HepG2 (cell line): ENCODE data around the gene CD320. TPM values are rescaled to one million over a fixed set of nuclear protein-coding genes. Genes with fewer than 3 reads are reported as not detected.

ENCODE experiments used
- ARNT2 ChIP-seq: sonication (generic); formaldehyde crosslinking; IDR thresholded peaks from 2 replicates; pipeline ENCODE4 v1.8.0; 2022; ENCODE audit warnings: mild to moderate bottlenecking, low read depth, missing genetic modification reagents, moderate library complexity
- CENPBD1 ChIP-seq: sonication (generic); formaldehyde crosslinking; IDR thresholded peaks from 2 replicates; pipeline ENCODE4 v1.8.0; 2022; ENCODE audit warnings: missing genetic modification reagents, low read depth, mild to moderate bottlenecking, borderline replicate concordance
- CTCF ChIP-seq: sonication (generic); formaldehyde crosslinking; IDR thresholded peaks from 2 replicates; pipeline ENCODE4 v1.5.0; 2020; ENCODE audit warnings: mild to moderate bottlenecking, missing genetic modification reagents, moderate library complexity
- EED ChIP-seq: sonication (generic); formaldehyde crosslinking; IDR thresholded peaks from 2 replicates; pipeline ENCODE4 v1.5.0; 2020; ENCODE audit warnings: mild to moderate bottlenecking, missing genetic modification reagents
- ETV5 ChIP-seq: IDR thresholded peaks from 2 replicates; pipeline ENCODE4 v1.6.1; 2018; ENCODE audit warnings: missing biosample characterization, missing genetic modification reagents, inconsistent platforms, borderline replicate concordance
- FOXA3 ChIP-seq: IDR thresholded peaks from 2 replicates; pipeline ENCODE4 v1.6.1; 2016; ENCODE audit warnings: missing genetic modification reagents, missing compliant biosample characterization
- GABPB1 ChIP-seq: IDR thresholded peaks from 2 replicates; pipeline ENCODE4 v1.6.1; 2016; ENCODE audit warnings: mild to moderate bottlenecking, missing genetic modification reagents, moderate library complexity, missing compliant biosample characterization
- KAT2B ChIP-seq: fragments of 150-350 bp; IDR thresholded peaks from 2 replicates; pipeline ENCODE4 v1.6.1; 2014; ENCODE audit warnings: low read depth, low read length, borderline replicate concordance
- MTF1 ChIP-seq: sonication (generic); formaldehyde crosslinking; IDR thresholded peaks from 2 replicates; pipeline ENCODE4 v1.5.0; 2020; ENCODE audit warnings: missing genetic modification reagents
- NFRKB ChIP-seq: fragments of 450-650 bp; IDR thresholded peaks from 2 replicates; pipeline ENCODE4 v1.6.1; 2017
- PTBP1 ChIP-seq: fragments of 200-400 bp; formaldehyde crosslinking; IDR thresholded peaks from 2 replicates; pipeline ENCODE4 v1.6.1; 2018; ENCODE audit warnings: low read length, low read depth; ENCODE audit not compliant: poor library complexity, severe bottlenecking
- RAD21 ChIP-seq: fragments of 450-650 bp; formaldehyde crosslinking; IDR thresholded peaks from 2 replicates; pipeline ENCODE4 v1.5.0; 2020; ENCODE audit warnings: mild to moderate bottlenecking
- RBM22 ChIP-seq: fragments of 200-400 bp; formaldehyde crosslinking; optimal IDR thresholded peaks from 2 replicates; pipeline ENCODE3; 2017; ENCODE audit warnings: mild to moderate bottlenecking, low read length, moderate library complexity
- RELA ChIP-seq: sonication (generic); formaldehyde crosslinking; IDR thresholded peaks from 2 replicates; pipeline ENCODE4 v1.4.0; 2020; ENCODE audit warnings: missing genetic modification reagents
- REXO4 ChIP-seq: sonication (generic); formaldehyde crosslinking; IDR thresholded peaks from 2 replicates; pipeline ENCODE4 v1.8.0; 2022; ENCODE audit warnings: missing genetic modification reagents, mild to moderate bottlenecking, borderline replicate concordance
- SP5 ChIP-seq: IDR thresholded peaks from 2 replicates; pipeline ENCODE4 v1.6.1; 2016; ENCODE audit warnings: low read depth, borderline replicate concordance
- ZNF546 ChIP-seq: sonication (generic); formaldehyde crosslinking; conservative IDR thresholded peaks from 2 replicates; pipeline ENCODE4 v1.8.1; 2023; ENCODE audit warnings: mild to moderate bottlenecking, missing genetic modification reagents
- ZNF660 ChIP-seq: sonication (generic); formaldehyde crosslinking; IDR thresholded peaks from 2 replicates; pipeline ENCODE4 v1.5.1; 2020; ENCODE audit warnings: mild to moderate bottlenecking, low read depth, missing genetic modification reagents, borderline replicate concordance
- ZNF704 ChIP-seq: sonication (generic); formaldehyde crosslinking; IDR thresholded peaks from 2 replicates; pipeline ENCODE4 v1.8.1; 2023; ENCODE audit warnings: mild to moderate bottlenecking, inconsistent platforms, moderate library complexity, missing genetic modification reagents, borderline replicate concordance
- polyA plus RNA-seq, 8 experiments: library from polyadenylated mRNA; depleted of rRNA in 3 of 8; stranded (reverse) in 7 of 8; unstranded in 1 of 8; fragments of >200 nt; fragmentation: Illumina TruSeq in 4 of 8; extraction: Trizol in 4 of 8; gene quantifications; 2 replicates each; pipeline versions ENCODE4 v1.2.1 to v1.2.3, GENCODE V29; 2011 to 2016; ENCODE audit warnings: low read depth in 4 of 8, missing spikeins in 1 of 8, mixed read lengths in 1 of 8; ENCODE audit not compliant: insufficient read depth in 1 of 8
- total RNA-seq, 5 experiments: library from RNA; depleted of rRNA; stranded (reverse); fragments of >200 nt; fragmentation: Illumina TruSeq; extraction: Trizol; gene quantifications; 2 replicates each; pipeline ENCODE4 v1.2.3, GENCODE V29; 2016; ENCODE audit warnings: low read depth in 1 of 5
- TF ChIP-seq, protein P1 (sequence below): sonication (generic); formaldehyde crosslinking; IDR thresholded peaks from 2 replicates; pipeline ENCODE4 v1.4.0; 2020; ENCODE audit warnings: missing genetic modification reagents, mild to moderate bottlenecking, borderline replicate concordance
- TF ChIP-seq, protein P2 (sequence below): sonication (generic); formaldehyde crosslinking; IDR thresholded peaks from 2 replicates; pipeline ENCODE4 v1.8.0; 2022; ENCODE audit warnings: missing genetic modification reagents, mild to moderate bottlenecking, borderline replicate concordance

CD320 gene
- total and polyA plus RNA-seq, 2 of the 13 experiments (the other 11 are each of a cell fraction or from before 2014, with no cell fraction given) = 83.1 to 99.9 TPM

DNA sequence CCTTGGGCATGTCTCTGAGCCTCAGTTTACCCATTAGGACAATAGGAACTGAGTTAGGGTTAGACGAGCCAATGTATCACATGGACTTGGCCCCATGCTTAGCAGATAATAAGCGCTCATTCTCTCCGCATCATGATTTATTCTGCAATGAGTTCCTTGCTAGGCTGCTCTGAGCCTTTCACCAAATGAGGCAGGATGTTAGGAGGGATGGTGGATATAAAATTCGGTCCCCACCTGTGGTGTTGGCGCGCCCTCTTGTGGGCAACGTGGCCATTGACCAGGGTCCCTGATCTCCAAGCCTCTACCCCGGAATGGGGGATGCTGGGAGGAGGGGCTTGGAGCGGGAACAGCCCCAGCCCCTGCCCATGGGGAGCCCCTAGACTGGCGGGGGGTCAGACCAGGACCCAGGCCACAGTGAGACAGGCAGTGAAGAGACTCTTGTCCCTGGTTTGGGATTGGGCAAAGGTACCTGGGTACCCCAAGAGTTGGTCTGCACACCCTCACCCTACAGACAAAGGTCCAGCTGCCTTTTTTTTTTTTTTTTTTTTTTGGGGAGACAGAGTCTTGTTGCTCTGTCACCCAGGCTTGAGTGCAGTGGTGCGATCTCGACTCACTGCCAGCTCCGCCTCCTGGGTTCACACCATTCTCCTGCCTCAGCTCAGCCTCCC, 55.1 kb downstream of the CD320 start (continued):
- TF ChIP-seq, protein P1, sequence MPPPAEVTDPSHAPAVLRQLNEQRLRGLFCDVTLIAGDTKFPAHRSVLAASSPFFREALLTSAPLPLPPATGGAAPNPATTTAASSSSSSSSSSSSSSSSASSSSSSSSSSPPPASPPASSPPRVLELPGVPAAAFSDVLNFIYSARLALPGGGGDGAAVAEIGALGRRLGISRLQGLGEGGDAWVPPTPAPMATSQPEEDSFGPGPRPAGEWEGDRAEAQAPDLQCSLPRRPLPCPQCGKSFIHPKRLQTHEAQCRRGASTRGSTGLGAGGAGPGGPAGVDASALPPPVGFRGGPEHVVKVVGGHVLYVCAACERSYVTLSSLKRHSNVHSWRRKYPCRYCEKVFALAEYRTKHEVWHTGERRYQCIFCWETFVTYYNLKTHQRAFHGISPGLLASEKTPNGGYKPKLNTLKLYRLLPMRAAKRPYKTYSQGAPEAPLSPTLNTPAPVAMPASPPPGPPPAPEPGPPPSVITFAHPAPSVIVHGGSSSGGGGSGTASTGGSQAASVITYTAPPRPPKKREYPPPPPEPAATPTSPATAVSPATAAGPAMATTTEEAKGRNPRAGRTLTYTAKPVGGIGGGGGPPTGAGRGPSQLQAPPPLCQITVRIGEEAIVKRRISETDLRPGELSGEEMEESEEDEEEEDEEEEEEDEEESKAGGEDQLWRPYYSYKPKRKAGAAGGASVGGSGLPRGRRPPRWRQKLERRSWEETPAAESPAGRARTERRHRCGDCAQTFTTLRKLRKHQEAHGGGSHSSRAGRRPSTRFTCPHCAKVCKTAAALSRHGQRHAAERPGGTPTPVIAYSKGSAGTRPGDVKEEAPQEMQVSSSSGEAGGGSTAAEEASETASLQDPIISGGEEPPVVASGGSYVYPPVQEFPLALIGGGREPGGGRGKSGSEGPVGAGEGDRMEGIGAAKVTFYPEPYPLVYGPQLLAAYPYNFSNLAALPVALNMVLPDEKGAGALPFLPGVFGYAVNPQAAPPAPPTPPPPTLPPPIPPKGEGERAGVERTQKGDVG (CRISPR knock-in tag) = 0 out of 2 replicates have a peak, but pooled peaks have one; percentile 65
- peak; percentile 77 for TF ChIP-seq RBM22
- TF ChIP-seq REXO4 (CRISPR knock-in tag) = no peak
- TF ChIP-seq MTF1 = no peak
- no peak for TF ChIP-seq ZNF546 (CRISPR knock-in tag)
- no peak for TF ChIP-seq CENPBD1 (CRISPR knock-in tag)
- peak; percentile 54; the same call in 1 of the 2 replicates for TF ChIP-seq ETV5 (CRISPR knock-in tag)
- no peak for TF ChIP-seq KAT2B
- no peak for TF ChIP-seq ARNT2 (CRISPR knock-in tag)
- TF ChIP-seq CTCF (CRISPR knock-in tag) = peak; percentile 97
- no peak for TF ChIP-seq GABPB1
- no peak for TF ChIP-seq NFRKB
- TF ChIP-seq FOXA3 (CRISPR knock-in tag) = no peak
- TF ChIP-seq RAD21 (CRISPR knock-in tag) = peak; percentile 98
- no peak for TF ChIP-seq SP5 (CRISPR knock-in tag)
- TF ChIP-seq, protein P2, sequence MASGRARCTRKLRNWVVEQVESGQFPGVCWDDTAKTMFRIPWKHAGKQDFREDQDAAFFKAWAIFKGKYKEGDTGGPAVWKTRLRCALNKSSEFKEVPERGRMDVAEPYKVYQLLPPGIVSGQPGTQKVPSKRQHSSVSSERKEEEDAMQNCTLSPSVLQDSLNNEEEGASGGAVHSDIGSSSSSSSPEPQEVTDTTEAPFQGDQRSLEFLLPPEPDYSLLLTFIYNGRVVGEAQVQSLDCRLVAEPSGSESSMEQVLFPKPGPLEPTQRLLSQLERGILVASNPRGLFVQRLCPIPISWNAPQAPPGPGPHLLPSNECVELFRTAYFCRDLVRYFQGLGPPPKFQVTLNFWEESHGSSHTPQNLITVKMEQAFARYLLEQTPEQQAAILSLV (CRISPR knock-in tag) = 0 out of 2 replicates have a peak, but pooled peaks have one; percentile 55
- TF ChIP-seq EED (CRISPR knock-in tag) = no peak
- no peak for TF ChIP-seq PTBP1
- no peak for TF ChIP-seq ZNF660
- TF ChIP-seq ZNF704 (CRISPR knock-in tag) = no peak
- no peak for TF ChIP-seq RELA
